Measurements from ENCODE around the gene DRAXIN.

The DRAXIN gene

GRCh38 chr1:11643782-11644181, 47.7 kb upstream of the DRAXIN start:
- Histone ChIP-seq H3K79me2 (ENCODE audit: insufficient read depth, low read length) (no peaks in the 10 kb centered on the region), H3K27ac (ENCODE audit: low read length) (no peak overlapping the region), H3K4me2 (ENCODE audit: insufficient read depth, low read length) (no peak overlapping the region), H3K9ac (ENCODE audit: low read depth, low read length) (no peak overlapping the region), H2AFZ (ENCODE audit: low read depth, low read length) (no peak overlapping the region), H3K4me1 (ENCODE audit: insufficient read depth, low read length) (no peaks in the 10 kb centered on the region), H3K36me3 (ENCODE audit: insufficient read depth, low read length) (no peaks in the 10 kb centered on the region), H3K4me3 (ENCODE audit: low read depth in 1 of 2, low read length in 2 of 2) (no peak overlapping the region), H3K27me3 (ENCODE audit: insufficient read depth, low read length, poor library complexity) (no peaks in the 10 kb centered on the region), H4K20me1 (ENCODE audit: insufficient read depth, low read length) (peaks cover 4% of the 10 kb centered on the region; the same call in 1 of the 2 replicates), H3K9me3 (ENCODE audit: insufficient read depth, low read length, severe bottlenecking) (no peaks in the 10 kb centered on the region)
- DNase-seq (no peak), ATAC-seq (ENCODE audit: insufficient read depth, low read depth) (no peak)
- TF ChIP-seq EZH2 (IDR thresholded peaks at IDR 0.05; ENCODE audit: borderline replicate concordance, low read depth, low read length, severe bottlenecking) (no peak), CTCF (IDR thresholded peaks at IDR 0.05; ENCODE audit: borderline replicate concordance, extremely low read depth, low read length, poor library complexity, severe bottlenecking) (no peak)

GRCh38 chr1:11645270-11645669, 46.2 kb upstream of the DRAXIN start:
- Histone ChIP-seq H4K20me1 (ENCODE audit: insufficient read depth, low read length) (peaks cover 4% of the 10 kb centered on the region; the same call in 1 of the 2 replicates), H3K27ac (ENCODE audit: low read length) (no peak overlapping the region), H2AFZ (ENCODE audit: low read depth, low read length) (no peak overlapping the region), H3K9me3 (ENCODE audit: insufficient read depth, low read length, severe bottlenecking) (no peaks in the 10 kb centered on the region), H3K36me3 (ENCODE audit: insufficient read depth, low read length) (no peaks in the 10 kb centered on the region), H3K4me2 (ENCODE audit: insufficient read depth, low read length) (no peak overlapping the region), H3K79me2 (ENCODE audit: insufficient read depth, low read length) (no peaks in the 10 kb centered on the region), H3K9ac (ENCODE audit: low read depth, low read length) (no peak overlapping the region), H3K4me1 (ENCODE audit: insufficient read depth, low read length) (no peaks in the 10 kb centered on the region), H3K4me3 (ENCODE audit: low read depth in 1 of 2, low read length in 2 of 2) (no peak overlapping the region), H3K27me3 (ENCODE audit: insufficient read depth, low read length, poor library complexity) (no peaks in the 10 kb centered on the region)
- no peak for TF ChIP-seq EZH2 (IDR thresholded peaks at IDR 0.05; ENCODE audit: borderline replicate concordance, low read depth, low read length, severe bottlenecking)
- no peak for TF ChIP-seq CTCF (IDR thresholded peaks at IDR 0.05; ENCODE audit: borderline replicate concordance, extremely low read depth, low read length, poor library complexity, severe bottlenecking)
- ATAC-seq (ENCODE audit: insufficient read depth, low read depth) = no peak
- no peak for DNase-seq

- Histone ChIP-seq H3K27ac (ENCODE audit: low read length) (no peak overlapping the region), H3K4me3 (ENCODE audit: low read depth in 1 of 2, low read length in 2 of 2) (no peak overlapping the region), H3K9me3 (ENCODE audit: insufficient read depth, low read length, severe bottlenecking) (no peaks in the 10 kb centered on the region), H3K4me1 (ENCODE audit: insufficient read depth, low read length) (no peaks in the 10 kb centered on the region), H4K20me1 (ENCODE audit: insufficient read depth, low read length) (peaks cover 4% of the 10 kb centered on the region; the same call in 1 of the 2 replicates), H3K4me2 (ENCODE audit: insufficient read depth, low read length) (no peak overlapping the region), H3K79me2 (ENCODE audit: insufficient read depth, low read length) (no peaks in the 10 kb centered on the region), H3K9ac (ENCODE audit: low read depth, low read length) (no peak overlapping the region), H3K36me3 (ENCODE audit: insufficient read depth, low read length) (no peaks in the 10 kb centered on the region), H3K27me3 (ENCODE audit: insufficient read depth, low read length, poor library complexity) (no peaks in the 10 kb centered on the region), H2AFZ (ENCODE audit: low read depth, low read length) (no peak overlapping the region)
- TF ChIP-seq CTCF (IDR thresholded peaks at IDR 0.05; ENCODE audit: borderline replicate concordance, extremely low read depth, low read length, poor library complexity, severe bottlenecking) (peak; percentile 89), EZH2 (IDR thresholded peaks at IDR 0.05; ENCODE audit: borderline replicate concordance, low read depth, low read length, severe bottlenecking) (no peak)
- peak; percentile 84 for DNase-seq
- peak; percentile 90 for ATAC-seq (ENCODE audit: insufficient read depth, low read depth)
These were observed 45.7 kb upstream of the DRAXIN start for GRCh38 chr1:11645670-11646265.
